GM12892 (cell line): ENCODE results near the gene PODN.

ENCODE experiments used
- POLR2A ChIP-seq: IDR thresholded peaks from 2 replicates; pipeline ENCODE4 v1.6.1; 2011; ENCODE audit warnings: low read depth, low read length, control low read depth
- POLR2AphosphoS5 ChIP-seq: IDR thresholded peaks from 2 replicates; pipeline ENCODE4 v1.6.1; 2011; ENCODE audit warnings: low read depth, low read length, control low read depth
- TAF1 ChIP-seq: IDR thresholded peaks from 2 replicates; pipeline ENCODE4 v1.6.1; 2011; ENCODE audit warnings: low read depth, mild to moderate bottlenecking, control low read depth, low read length, borderline replicate concordance

GRCh38 chr1:53067886-53068285, 5.9 kb downstream of the PODN start:
- no peak for TF ChIP-seq TAF1
- no peak for TF ChIP-seq POLR2AphosphoS5
- TF ChIP-seq POLR2A = no peak
